ENCODE data around the gene PRKX.
"Not testable (repeated sequence)": the region's sequence is repeated elsewhere in the genome, so short reads cannot be mapped to it uniquely, and the experiment has no call there.

Gene PRKX

DNA sequence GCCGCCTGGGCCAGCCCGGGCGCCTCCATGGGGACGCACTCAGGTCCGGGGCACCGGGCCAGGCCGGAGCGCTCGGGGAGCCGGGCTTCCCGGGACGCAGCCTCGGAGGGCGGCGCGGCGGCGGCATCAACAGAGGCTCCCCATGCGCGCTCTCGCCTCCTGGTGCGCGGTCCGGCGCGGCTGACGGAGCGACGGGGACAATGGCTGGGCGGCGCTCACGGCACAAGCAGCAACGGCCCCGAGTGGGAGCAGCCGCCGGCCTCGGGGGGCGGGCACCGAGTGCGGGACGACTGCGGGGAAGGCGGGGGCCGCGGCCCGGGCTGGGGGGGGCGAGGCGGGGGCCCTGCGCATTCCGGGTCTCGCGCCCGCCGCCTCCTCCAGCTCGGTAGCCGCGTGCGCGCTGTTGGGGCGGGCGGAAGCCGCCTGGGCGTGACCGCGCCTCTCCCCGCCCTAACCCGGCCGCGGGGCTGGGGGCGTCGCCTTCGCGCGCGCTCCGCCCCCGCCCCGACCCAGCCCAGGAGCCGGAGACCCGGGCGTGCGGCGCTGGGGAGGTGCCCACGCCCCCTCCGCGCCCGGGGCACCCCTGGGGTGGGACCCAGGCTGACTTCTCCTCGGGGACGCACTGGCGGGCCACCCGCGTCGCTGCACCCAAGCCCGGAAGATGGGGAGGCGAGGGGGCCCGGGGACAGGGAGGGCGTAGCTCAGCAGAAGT lies at the start of gene PRKX:
Gene PRKX, minus strand, starts transcription at position 425 of the 712 bp plus-strand sequence. Its CDS starts 396 bp downstream, at position 29.
- H3K27ac ChIP-seq: peak within 1 kb of the TSS; percentile 34
- DNase-seq (ENCODE audit: low read depth, low spot score): no peak

DNA sequence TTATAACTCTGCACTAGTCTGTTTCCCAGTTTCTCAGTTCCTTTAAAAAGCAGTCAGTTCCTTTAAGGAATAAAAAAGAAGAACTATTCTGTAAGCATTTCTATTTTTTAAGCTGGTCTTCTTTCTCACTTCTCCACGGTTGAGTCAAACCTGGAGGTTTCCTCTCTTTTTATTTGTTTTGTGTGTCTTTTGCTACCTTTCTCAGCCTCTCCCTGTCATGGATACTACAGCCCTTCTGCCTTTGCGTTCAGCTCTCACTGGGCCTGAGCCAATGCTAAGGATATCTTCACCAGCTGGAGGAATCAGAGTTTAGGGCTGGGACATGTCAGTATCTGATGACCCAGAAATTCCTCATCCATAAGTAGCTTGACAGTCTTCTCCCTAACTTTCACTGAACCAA lies 49.7 kb upstream of the PRKX start:
- no peak for DNase-seq (ENCODE audit: low read depth, low spot score)
- H3K27ac ChIP-seq: no peak overlapping the region

DNA sequence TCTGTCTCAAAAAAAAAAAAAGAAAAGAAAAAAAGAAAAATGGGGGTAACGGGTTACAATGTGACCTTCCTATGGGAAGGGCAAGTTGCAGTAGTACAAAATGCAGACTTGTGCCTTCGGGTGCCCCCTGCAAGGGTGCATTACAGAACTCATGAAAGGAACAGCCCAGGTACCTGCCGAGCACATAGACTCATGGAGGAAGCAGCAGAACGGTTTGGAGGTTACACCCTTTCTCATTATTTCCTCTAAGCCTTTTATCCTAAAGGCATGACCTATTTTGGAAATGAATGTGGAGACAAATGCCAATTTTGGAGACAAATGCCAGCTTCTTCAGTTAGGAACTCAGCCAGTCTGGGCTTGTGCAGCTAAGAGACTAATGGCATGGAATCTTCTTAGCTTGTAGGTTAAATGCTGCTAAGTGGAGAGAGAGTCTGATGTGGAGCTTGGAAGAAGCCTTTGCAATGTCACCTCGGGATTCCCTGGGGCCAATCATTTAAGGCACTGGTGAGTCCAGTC lies 44.1 kb upstream of the PRKX start:
- DNase-seq (ENCODE audit: low read depth, low spot score): no peak
- H3K27ac ChIP-seq: no peak overlapping the region

DNA sequence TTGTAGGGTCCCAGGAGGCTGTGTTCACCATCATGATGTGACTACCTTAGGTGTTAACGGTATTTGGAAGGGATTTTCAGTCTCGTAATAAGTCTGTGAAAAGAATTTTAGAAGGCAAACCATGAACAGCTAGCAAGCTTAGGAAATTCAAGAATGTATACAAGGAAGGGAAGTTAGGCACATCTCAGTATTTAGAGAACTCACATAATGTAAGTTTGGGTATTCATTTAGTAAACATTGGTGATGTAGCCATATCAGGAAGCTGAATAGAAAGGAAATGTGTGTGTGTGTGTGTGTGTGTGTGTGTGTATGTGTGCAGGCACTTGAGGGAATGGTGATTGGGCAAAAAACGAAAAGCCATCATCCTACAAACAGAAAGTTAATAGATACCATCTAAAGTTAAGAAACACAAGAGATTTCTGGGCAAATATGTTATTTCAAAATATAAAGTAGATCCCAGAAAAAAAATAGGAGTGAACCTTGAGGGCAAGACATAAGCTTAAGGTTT lies 34.7 kb upstream of the PRKX start:
- no peak for DNase-seq (ENCODE audit: low read depth, low spot score)

DNA sequence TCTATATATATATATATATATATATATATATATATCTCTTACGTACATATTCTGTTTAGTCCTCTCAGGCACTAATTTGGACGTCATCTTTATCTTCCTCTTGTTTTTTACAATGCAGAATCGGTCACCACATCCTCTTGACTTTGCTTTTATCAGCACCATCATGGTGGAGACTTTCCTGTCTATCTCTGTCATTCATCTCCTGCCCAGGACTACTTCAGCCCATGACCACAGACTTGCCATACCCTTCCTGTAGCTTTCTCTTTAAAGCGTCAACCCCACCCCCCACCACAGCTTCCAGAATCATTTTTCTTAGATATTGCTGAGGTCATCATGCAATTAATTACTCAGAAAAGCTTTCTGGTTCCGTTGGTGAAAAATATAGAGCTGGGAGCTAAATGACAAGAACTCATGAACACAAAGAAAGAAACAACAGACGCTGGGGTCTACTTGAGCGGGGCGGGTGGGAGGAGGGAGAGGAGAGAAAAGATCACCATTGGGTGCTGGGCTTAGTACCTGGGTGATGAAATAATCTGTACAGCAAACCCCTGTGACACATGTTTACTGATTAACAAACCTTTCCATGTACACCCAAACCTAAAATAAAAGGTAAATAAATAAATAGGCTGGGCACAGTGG lies 30.5 kb upstream of the PRKX start:
- H3K27ac ChIP-seq: no peak overlapping the region

More for the DNA sequence above, 34.7 kb upstream of the PRKX start:
- no peak overlapping the region for H3K27ac ChIP-seq

DNA sequence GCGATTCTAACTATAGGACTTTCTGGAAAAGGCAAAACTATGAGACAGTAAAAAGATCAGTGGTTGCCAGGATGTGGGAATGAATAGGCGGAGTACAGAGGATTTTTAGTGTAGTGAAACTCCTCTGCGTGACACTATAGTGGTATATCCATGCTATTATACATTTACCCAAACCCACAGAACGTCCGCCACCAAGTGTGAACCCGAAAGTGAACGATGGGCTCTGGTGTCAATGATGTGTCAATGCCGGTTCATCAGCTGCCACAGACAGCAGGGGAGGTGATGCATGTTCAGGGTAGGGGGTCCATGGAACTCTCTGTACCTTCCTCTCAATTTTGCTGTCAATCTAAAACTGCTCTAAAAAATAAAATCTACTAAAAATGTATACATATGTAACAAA lies 27.5 kb upstream of the PRKX start:
- DNase-seq (ENCODE audit: low read depth, low spot score); H3K27ac ChIP-seq: not testable (repeated sequence)

More for the DNA sequence above, 30.5 kb upstream of the PRKX start:
- DNase-seq (ENCODE audit: low read depth, low spot score): no peak

DNA sequence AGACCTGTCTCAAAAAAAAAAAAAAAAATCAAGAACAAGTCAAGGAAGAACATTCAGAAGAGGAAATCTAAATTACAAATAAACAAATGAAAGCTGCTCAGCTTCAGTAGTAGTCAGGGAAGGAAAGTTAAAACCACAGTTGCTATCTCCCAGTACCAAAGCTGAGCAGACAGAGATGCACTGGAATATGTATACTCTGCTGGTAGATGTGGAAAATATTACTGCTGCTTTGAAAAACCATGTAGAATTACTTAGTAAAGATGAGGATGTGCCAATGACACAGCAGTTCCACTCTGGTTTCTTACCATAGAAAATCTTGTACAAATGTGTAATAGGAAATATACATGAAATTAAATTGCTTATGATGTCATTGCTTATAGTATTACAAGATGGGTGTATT lies 25.1 kb upstream of the PRKX start:
- no peak overlapping the region for H3K27ac ChIP-seq
- no peak for DNase-seq (ENCODE audit: low read depth, low spot score)

DNA sequence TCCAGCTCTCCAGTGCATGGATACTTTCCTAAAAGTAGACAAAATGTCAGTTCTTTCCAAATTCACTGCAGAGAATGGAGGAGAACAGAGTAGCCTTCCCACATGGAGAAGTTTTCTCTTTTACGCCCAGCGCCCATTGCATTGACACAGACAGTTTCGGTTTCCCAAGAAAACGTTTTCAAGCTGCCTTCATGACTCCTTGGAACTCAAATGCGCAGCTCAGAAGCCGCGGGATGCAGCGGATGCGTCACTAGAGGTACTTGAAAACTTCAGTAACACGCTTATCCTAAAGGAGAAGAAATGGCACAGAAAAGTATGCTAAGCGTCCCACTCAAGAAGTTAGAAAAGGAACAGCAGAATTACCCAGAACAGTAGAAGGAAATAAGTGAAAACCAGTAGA lies 23.1 kb upstream of the PRKX start:
- H3K27ac ChIP-seq; DNase-seq (ENCODE audit: low read depth, low spot score): not testable (repeated sequence)

DNA sequence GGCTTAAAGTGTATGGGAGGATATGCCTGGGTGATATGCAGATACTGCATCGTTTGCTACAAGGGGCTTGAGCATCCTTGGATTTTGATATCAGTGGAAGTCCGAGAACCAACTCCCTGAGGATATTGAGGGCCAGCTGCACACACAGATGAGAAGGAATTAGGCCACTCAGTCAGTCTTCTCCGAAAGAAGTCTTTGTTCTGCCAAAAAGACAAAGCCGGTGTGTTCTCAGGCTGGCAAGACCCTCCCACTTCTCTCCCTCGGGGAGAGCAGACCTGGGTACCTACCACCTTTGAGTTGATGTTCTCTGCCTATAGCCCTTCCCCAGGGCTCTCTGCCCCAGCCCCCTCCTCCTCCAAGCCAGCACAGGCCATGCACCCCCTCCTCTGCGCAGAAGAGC lies 22.4 kb upstream of the PRKX start:
- not testable (repeated sequence) for DNase-seq (ENCODE audit: low read depth, low spot score); H3K27ac ChIP-seq

DNA sequence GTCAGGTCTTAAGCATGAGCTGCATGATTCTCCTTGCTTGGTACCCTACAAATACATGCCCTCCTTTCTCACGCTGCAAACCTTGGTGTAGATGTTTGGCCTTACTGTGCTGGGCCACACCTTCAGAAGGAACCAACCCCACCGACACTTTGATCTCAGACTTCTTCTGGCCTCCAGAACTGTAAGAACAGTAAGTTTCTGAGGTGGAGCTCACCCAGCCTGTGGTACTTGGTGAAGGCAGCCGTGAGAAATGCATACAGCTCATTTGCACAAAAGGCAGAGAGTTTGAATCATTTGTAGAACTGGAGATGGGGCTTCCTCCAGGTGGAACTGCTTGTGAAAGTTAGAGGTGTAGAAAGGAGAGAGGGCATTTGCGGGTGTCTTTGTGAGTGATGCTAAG lies 21.0 kb upstream of the PRKX start:
- DNase-seq (ENCODE audit: low read depth, low spot score); H3K27ac ChIP-seq: not testable (repeated sequence)

DNA sequence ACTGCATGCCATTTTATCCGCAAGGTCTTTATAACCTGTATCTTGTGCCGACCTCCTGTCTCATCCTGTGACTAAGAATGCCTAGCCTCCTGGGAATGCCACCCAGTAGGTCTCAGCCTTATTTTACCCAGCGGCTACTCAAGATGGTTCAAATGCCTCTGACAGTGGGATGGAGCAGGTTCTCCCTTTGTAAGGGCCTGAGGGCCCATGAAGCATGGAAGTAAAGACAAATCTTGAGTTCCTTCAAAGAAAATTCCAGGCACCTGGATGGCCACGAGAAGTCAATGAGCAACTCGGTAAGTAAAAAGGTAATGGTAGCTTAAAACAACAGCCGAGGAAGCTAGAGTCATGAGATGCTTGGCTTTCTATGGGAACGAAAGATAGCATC lies 19.6 kb upstream of the PRKX start:
- no peak for DNase-seq (ENCODE audit: low read depth, low spot score)
- H3K27ac ChIP-seq: no peak overlapping the region

DNA sequence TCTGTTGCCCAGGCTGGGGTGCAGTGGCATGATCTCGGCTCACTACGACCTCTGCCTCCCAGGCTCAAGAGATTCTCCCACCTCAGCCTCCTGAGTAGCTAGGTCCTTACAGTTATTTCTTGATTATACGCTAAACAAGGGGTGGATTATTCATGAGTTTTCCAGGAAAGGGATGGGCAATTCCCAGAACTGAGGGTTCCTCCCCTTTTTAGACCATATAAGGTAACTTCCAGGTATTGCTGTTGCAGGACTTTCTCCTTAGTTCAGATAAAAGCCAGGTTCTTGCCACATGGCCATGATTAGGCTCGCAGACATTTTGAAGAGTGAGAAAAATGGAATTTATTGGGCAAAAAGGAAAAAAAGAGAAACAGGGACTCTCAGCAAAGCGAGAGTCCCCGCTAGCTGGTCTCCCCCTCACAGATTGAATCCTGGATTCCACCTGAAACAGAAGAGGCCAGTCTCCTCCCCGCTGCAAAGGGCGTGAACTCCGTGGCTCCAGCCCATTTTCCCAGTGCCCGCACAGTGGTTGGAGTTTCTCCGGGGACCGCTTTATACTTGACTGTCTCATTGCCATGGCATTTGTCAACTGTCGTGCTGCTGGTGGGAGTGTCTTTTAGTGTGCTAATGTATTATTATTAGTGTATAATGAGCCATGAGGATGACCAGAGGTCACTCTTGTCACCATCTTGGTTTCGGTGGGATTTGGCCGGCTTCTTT lies 19.0 kb upstream of the PRKX start:
- not testable (repeated sequence) for DNase-seq (ENCODE audit: low read depth, low spot score); H3K27ac ChIP-seq

DNA sequence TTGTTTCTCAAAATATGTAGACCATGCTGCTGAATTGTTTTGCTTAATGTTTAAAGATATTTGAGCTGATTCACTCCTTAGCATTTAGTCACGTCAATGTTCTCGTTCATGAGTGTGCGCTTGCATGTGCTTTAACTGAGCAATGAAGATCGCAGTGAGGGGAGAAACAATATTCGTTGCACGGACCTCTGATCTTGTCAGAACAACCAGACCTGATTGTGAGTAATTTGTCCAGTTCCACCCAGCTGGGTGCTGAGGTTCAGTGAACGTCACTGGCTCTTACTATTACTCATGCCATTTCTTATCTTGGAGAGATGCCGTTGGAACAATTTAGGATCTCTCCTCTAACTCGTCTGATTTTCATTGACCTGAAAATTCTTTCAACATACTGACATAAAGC lies 15.0 kb upstream of the PRKX start:
- H3K27ac ChIP-seq: no peak overlapping the region
- no peak for DNase-seq (ENCODE audit: low read depth, low spot score)

DNA sequence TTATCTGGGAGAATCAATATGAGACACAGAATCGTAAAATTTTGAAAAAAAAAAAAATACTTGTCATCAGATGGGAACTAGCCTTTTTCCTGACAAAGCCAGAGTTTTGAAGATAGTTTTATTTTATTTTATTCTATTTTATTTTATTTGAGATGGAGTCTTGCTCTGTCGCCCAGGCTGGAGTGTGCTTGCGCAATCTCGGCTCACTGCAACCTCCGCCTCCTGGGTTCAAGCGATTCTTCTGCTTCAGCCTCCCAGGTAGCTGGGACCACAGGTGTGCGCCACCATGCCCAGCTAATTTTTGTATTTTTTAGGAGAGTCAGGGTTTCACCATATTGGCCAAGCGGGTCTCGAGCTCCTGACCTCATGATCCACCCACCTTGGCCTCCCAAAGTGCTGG lies 10.0 kb upstream of the PRKX start:
- H3K27ac ChIP-seq; DNase-seq (ENCODE audit: low read depth, low spot score): not testable (repeated sequence)

DNA sequence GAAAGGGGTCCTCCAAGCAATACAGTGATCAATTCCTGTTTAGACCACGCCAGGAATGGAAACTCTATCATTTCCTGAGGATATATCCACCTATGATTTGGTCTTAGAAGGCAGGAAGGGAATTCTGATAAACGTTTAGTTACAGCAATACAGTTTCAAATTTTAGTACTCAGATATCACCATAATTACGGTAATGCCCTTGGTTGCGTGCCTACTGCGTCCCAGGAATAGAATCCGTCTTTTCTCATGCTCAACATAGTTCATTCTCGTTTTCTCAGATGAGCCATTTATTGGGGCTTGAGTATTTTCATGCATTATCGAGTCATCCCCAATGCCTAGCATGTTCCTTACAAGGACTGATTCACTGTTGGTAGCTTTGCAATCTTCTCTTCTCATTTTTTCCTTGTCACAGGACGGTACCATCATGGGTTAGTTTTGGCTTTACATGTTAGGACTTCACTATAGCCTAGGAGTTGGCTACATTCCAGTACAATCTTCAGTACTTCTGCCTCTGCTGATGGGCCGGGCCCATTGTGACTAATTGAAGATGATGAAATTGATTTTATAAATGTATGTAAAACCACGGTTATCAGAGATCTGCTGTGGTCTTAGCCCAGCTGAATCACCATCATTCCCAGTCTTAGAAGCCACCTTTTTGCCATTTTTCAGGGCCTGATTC lies 4.4 kb upstream of the PRKX start:
- DNase-seq (ENCODE audit: low read depth, low spot score): peak; percentile 73
- peak overlapping the region; percentile 32 for H3K27ac ChIP-seq

DNA sequence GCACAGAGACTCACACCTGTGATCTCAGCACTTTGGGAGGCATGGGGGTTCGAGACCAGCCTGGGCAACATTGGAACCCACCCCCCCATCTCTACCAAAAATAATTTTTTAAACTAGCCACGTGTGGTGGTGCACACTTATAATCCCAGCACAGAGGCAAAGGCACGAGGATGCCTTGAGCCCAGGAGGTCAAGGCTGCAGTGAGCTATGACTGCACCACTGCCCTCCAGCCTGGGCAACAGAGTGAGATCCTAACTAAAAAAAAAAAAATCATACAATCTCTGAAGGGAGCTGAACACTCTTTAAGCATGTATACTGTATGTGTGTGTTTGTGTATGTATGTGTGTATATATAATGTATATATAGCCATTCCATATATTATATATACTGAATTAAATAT lies 2.5 kb upstream of the PRKX start:
- H3K27ac ChIP-seq: no peak overlapping the region
- DNase-seq (ENCODE audit: low read depth, low spot score): no peak

DNA sequence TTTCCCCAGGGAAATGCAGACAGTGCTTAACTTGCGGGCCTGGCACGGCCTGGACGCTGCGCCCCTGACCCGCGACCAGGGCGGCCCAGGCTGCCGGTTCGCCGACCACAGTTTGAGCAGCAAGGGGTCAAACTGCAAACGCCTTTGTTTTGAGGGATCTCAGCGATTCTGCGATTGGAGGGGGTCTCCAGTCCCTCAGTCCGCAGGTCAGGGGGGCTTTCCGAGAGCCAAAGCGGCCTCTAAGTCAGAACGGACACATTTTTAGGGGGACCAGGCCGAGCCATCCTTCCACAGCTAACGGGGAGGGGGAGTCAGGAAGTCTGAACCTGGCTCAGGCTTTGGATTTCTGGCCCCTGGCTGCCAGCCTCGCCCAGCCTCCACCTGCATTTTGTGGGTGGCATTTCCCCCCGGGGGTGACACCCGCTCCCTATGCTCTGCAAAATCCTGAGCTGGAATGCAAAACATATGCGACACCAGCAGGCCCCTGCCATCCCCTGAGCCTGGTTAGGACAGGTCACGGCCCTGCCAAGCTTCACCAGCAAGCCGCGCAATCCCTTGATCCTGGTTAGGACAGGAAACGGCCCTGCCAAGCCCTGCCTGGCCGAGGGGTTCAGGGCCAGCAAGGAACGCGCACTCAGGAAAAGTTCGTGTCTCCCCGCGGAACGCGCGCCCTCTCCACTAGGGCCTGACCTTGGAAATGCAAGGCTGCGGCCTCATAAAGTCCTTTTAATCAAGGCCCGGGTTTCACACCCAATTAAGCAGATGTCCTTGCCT lies 1.4 kb upstream of the PRKX start:
- not testable (repeated sequence) for DNase-seq (ENCODE audit: low read depth, low spot score); H3K27ac ChIP-seq

DNA sequence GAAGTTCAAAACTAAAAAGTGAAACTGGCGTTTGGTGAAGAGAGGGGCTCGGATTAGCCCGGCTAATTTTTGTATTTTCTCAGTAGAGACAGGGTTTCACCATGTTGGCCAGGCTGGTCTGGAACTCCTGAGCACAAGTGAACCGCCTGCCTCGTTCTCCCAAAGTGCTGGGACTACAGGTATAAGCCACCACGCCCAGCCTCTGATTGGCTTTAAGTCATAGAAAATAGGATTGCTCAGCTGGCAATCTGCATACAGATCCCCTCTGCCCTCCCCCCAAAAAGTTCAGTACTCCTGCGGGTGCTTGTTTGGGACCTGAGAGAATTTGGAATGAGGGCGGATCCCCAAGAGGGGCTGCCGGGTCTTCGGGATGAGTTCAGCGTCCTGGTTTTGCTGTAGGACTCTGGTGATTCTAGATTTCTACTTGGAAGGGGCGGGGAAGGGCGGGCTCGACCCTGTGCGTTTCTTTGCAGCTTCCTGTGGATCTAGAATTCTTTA lies 537 bp upstream of the PRKX start:
- peak overlapping the region; percentile 34 for H3K27ac ChIP-seq
- no peak for DNase-seq (ENCODE audit: low read depth, low spot score)

DNA sequence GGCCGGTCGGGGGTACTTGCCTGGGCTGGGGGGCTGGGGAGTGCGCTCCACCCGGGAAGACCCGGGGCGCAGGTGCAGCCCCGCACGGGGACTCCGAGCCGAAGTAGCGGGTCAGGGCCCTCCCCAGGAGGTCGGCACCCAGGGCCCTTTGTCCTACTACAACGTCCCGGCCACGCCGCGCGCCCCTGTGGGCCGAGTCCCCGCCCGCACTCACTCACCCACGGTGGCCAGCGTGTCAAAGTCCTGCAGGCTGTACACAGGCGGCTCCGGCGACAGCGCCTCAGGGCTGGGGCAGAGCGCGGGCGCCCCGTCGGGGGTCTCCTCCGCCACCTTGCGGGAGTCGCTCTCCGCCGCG lies 602 bp downstream of the PRKX start:
- peak overlapping the region; percentile 34 for H3K27ac ChIP-seq
- DNase-seq (ENCODE audit: low read depth, low spot score): no peak

All from epithelial cell of prostate (primary cell).